ENCODE data around the gene ATF3. TPM values are rescaled to one million over a fixed set of nuclear protein-coding genes. Genes with fewer than 3 reads are reported as not detected.

ATF3 gene
- total RNA-seq, 1 experiment from 2014 or later: 43.2 TPM

- ChIA-PET RAD21 (ENCODE audit: low non-redundant PET in 1 of 2, low total read pairs in 2 of 2, uncharacterized antibody in 2 of 2, unreplicated experiment in 2 of 2) (no interaction called here), CTCF (no interaction called here), POLR2A (interaction anchor here (1.5 kb wide), 1 partner anchor 10 kb away, joined by 3 read pairs; no protein-coding TSS in a partner anchor)
- intact Hi-C loops (cut with micrococcal nuclease): no loop called here
- no peak overlapping the region for H3K4me3 ChIP-seq (replicated peaks in 1 of 2; ENCODE audit: low read depth in 1 of 2, low read length in 2 of 2)
- no peaks in the 10 kb centered on the region for H3K9me3 ChIP-seq (ENCODE audit: control insufficient read depth in 1 of 2, insufficient read depth in 1 of 2, low read depth in 1 of 2, low read length in 2 of 2)
- H3K36me3 ChIP-seq (ENCODE audit: control insufficient read depth in 1 of 2, insufficient read depth in 2 of 2, low read length in 2 of 2): no peaks in the 10 kb centered on the region
- no peak for DNase-seq (ENCODE audit: low read depth, low spot score)
- no peaks in the 10 kb centered on the region for H3K79me2 ChIP-seq (ENCODE audit: insufficient read depth, low read length)
- H3K9ac ChIP-seq (ENCODE audit: low read length): no peak overlapping the region
- H3K9me2 ChIP-seq (ENCODE audit: insufficient read depth): no peaks in the 10 kb centered on the region
- peaks cover 6 to 12% of the 10 kb centered on the region in 2 experiments; a peak in 3 of 4 replicates for H3K4me1 ChIP-seq (ENCODE audit: control insufficient read depth in 1 of 2, insufficient read depth in 2 of 2, low read length in 2 of 2)
- H2AFZ ChIP-seq (ENCODE audit: low read depth, low read length, poor library complexity, severe bottlenecking): no peak overlapping the region
- BruUV-seq (replicated peaks): no TSS peak
- no peaks in the 10 kb centered on the region for H4K20me1 ChIP-seq (ENCODE audit: insufficient read depth)
- ATAC-seq: no peak
- no peak overlapping the region for H3K4me2 ChIP-seq (ENCODE audit: low read length)
- no peaks in the 10 kb centered on the region for H3K27me3 ChIP-seq (ENCODE audit: insufficient read depth, low read length)
- no peak overlapping the region for H3K27ac ChIP-seq (ENCODE audit: low read depth, low read length)
- TF ChIP-seq EZH2phosphoT487 (IDR thresholded peaks at IDR 0.05; ENCODE audit: borderline replicate concordance) (no peak), CTCF (IDR thresholded peaks at IDR 0.05 in 2 of 3, conservative IDR thresholded peaks at IDR 0.05 in 1 of 3; ENCODE audit: borderline replicate concordance in 1 of 3, insufficient read depth in 1 of 3, low read depth in 2 of 3, low read length in 2 of 3) (no peak), POLR2A (IDR thresholded peaks at IDR 0.05; ENCODE audit: borderline replicate concordance, extremely low read depth, insufficient read depth, insufficient read length) (no peak), CEBPB (IDR thresholded peaks at IDR 0.05; ENCODE audit: low read depth) (no peak), POLR2AphosphoS5 (IDR thresholded peaks at IDR 0.05; ENCODE audit: low read depth, low read length) (no peak), REST (IDR thresholded peaks at IDR 0.05; ENCODE audit: low read depth) (no peak), CBX3 (IDR thresholded peaks at IDR 0.05; ENCODE audit: low read depth) (no peak), ELF1 (IDR thresholded peaks at IDR 0.05; ENCODE audit: borderline replicate concordance, low read depth) (no peak), ZFX (IDR thresholded peaks at IDR 0.05) (no peak), SP1 (IDR thresholded peaks at IDR 0.05; ENCODE audit: low read depth) (no peak), FOSL1 (IDR thresholded peaks at IDR 0.05; ENCODE audit: low read depth) (no peak), SIN3A (IDR thresholded peaks at IDR 0.05; ENCODE audit: low read depth) (no peak)
These were observed 24.3 kb upstream of the ATF3 start for GRCh38 chr1:212584092-212584886.
